ENCODE data around the gene STIP1. TPM values are rescaled to one million over a fixed set of nuclear protein-coding genes. Genes with fewer than 3 reads are reported as not detected.

Gene STIP1
- total RNA-seq, 1 donor from 2014 or later: 110 TPM

- intact Hi-C loops (cut with DNase I): no loop called here
Measured at GRCh38 chr11:64208796-64209562, 23.0 kb downstream of the STIP1 start.

GRCh38 chr11:64209563-64209843, 23.5 kb downstream of the STIP1 start:
- DNase-seq: peak; percentile 65
- no peak overlapping the region for H3K27ac ChIP-seq
- H3K4me1 ChIP-seq: peaks cover 42% of the 10 kb centered on the region
- H3K27me3 ChIP-seq: no peaks in the 10 kb centered on the region
- H3K9me3 ChIP-seq: no peaks in the 10 kb centered on the region
- H3K36me3 ChIP-seq: peaks cover 7% of the 10 kb centered on the region
- no peak for ATAC-seq
- H3K4me3 ChIP-seq: no peak overlapping the region
- intact Hi-C loops (cut with DNase I): no loop called here
- no peak for TF ChIP-seq CTCF (IDR thresholded peaks at IDR 0.05)

More at GRCh38 chr11:64208796-64209562, 23.0 kb downstream of the STIP1 start:
- Histone ChIP-seq H3K4me1 (peaks cover 47% of the 10 kb centered on the region), H3K9me3 (no peaks in the 10 kb centered on the region), H3K36me3 (peaks cover 10% of the 10 kb centered on the region), H3K27ac (peak overlapping the region; percentile 17), H3K4me3 (no peak overlapping the region), H3K27me3 (no peaks in the 10 kb centered on the region)
- ATAC-seq (no peak), DNase-seq (peak; percentile 63)
- no peak for TF ChIP-seq CTCF (IDR thresholded peaks at IDR 0.05)

GRCh38 chr11:64210301-64211020, 24.5 kb downstream of the STIP1 start:
- ATAC-seq (no peak), DNase-seq (peak; percentile 62)
- no peak for TF ChIP-seq CTCF (IDR thresholded peaks at IDR 0.05)
- H3K27me3 ChIP-seq: no peaks in the 10 kb centered on the region
- peaks cover 7% of the 10 kb centered on the region for H3K36me3 ChIP-seq
- no peak overlapping the region for H3K27ac ChIP-seq
- H3K9me3 ChIP-seq: no peaks in the 10 kb centered on the region
- peaks cover 33% of the 10 kb centered on the region for H3K4me1 ChIP-seq
- intact Hi-C loops (cut with DNase I): no loop called here
- H3K4me3 ChIP-seq: no peak overlapping the region

- intact Hi-C loops (cut with DNase I): no loop called here
- Histone ChIP-seq H3K36me3 (peaks cover 7% of the 10 kb centered on the region), H3K9me3 (no peaks in the 10 kb centered on the region), H3K4me3 (no peak overlapping the region), H3K27ac (no peak overlapping the region), H3K27me3 (no peaks in the 10 kb centered on the region), H3K4me1 (peaks cover 25% of the 10 kb centered on the region)
- TF ChIP-seq CTCF (IDR thresholded peaks at IDR 0.05): no peak
- DNase-seq: no peak
- ATAC-seq: no peak
Measured at GRCh38 chr11:64211181-64211872, 25.4 kb downstream of the STIP1 start.

- H3K36me3 ChIP-seq: peaks cover 34% of the 10 kb centered on the region
- no peaks in the 10 kb centered on the region for H3K4me1 ChIP-seq
Measured at GRCh38 chr11:64216879-64217278, 30.9 kb downstream of the STIP1 start.

More at GRCh38 chr11:64216879-64217278, 30.9 kb downstream of the STIP1 start:
- intact Hi-C loops (cut with DNase I): no loop called here
- Histone ChIP-seq H3K27ac (no peak overlapping the region), H3K4me3 (no peak overlapping the region), H3K9me3 (no peaks in the 10 kb centered on the region), H3K27me3 (no peaks in the 10 kb centered on the region)
- no peak for DNase-seq
- TF ChIP-seq CTCF (IDR thresholded peaks at IDR 0.05): no peak
- ATAC-seq: no peak

Data from upper lobe of right lung (tissue), 1 donor.